Raji (cell line): Measurements from ENCODE around the gene GLTP.

Experiments
- POLR2A ChIP-seq: IDR thresholded peaks from 2 replicates; pipeline ENCODE4 v1.6.1; 2011; ENCODE audit warnings: low read depth, low read length, control low read depth; ENCODE audit not compliant: insufficient read depth

Gene GLTP, protein sequence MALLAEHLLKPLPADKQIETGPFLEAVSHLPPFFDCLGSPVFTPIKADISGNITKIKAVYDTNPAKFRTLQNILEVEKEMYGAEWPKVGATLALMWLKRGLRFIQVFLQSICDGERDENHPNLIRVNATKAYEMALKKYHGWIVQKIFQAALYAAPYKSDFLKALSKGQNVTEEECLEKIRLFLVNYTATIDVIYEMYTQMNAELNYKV

GRCh38 chr12:109880043-109880931, at the start of gene GLTP:
Gene GLTP, minus strand, starts transcription at chr12:109880541. Its CDS starts 167 bp downstream, at chr12:109880374.
- peak; percentile 53 for TF ChIP-seq POLR2A

DNA sequence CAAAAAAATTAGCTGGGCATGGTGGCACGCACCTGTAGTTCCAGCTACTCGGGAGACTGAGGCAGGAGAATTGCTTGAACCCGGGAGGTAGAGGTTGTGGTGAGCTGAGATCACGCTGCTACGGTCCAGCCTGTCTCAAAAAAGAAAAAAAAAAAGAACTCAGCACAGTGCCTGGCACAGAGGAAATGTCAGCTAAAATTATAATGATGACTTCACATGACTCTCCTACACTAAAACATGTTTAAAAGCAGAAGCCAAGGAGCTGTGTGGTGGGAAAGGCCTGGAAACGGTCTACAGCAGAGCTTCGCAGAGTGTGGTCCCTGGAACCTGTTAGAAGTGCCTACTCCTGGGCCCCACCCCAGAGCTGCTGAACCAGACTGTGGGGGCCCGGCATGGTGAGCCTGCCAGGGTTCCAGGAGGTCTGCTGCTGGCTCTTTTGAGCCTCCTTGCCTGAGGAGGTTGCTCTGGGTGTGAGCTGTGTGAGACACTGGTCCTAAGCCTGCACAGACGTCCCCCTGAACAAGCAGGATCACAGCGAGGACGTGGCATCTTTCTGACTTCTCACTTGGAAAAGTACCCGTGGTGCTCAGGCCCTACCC, 47.8 kb upstream of the GLTP start:
- no peak for TF ChIP-seq POLR2A

- no peak for TF ChIP-seq POLR2A
These were observed 47.3 kb upstream of the GLTP start for GRCh38 chr12:109927622-109928021.

DNA sequence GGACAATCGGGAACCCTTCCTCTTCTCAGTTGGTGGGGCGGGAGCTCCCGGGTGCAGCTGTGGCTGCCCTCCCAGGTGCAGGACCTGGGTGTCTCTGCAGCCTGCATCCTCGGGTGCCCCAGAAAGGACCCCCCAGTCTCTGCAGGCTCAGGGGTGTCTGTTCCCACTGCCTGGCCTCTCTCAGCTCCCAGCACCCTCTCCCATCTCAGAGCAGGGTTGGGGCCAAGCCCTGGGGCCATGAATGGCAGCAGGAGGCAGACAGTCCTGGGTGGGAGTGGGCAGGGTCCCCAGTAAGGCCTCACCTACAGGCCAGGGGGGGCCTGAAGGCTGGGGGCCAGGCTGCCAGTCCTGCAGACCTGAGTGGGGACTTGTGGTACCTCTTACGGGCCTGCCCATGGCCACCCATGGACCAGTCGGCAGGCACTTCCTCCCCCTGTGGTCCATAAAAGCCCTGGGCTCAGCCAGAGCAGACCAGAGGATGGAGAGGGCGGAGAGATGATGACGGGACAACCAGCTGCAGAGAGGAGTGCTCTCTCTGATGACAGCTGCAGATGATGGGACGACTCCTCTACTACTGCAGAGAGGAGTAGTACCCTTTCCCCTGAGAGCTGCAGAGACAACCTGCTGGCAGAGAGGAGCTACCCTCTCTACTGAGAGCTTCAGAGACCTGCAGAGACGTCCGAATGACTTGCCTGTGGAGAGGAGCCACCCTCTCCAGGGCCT, 46.3 kb upstream of the GLTP start:
- TF ChIP-seq POLR2A, result no peak

DNA sequence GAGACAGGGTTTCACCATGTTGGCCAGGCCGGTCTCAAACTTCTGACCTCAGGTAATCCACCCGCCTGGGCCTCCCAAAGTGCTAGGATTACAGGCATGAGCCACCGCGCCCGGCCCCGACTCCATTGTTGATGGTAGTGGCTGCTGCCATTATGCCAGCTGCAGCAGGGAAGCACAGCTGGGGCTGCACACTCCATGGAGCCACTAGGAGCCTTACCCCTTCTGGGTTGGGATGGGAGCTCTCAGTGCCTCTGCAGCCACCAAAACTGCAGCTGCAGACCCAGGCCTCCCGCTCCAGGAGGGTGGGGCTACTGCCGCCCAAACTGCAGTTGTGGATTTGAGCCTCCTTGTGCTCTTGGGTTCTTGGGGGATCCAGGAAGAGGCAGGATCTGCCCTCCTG, 45.7 kb upstream of the GLTP start:
- TF ChIP-seq POLR2A, result no peak

DNA sequence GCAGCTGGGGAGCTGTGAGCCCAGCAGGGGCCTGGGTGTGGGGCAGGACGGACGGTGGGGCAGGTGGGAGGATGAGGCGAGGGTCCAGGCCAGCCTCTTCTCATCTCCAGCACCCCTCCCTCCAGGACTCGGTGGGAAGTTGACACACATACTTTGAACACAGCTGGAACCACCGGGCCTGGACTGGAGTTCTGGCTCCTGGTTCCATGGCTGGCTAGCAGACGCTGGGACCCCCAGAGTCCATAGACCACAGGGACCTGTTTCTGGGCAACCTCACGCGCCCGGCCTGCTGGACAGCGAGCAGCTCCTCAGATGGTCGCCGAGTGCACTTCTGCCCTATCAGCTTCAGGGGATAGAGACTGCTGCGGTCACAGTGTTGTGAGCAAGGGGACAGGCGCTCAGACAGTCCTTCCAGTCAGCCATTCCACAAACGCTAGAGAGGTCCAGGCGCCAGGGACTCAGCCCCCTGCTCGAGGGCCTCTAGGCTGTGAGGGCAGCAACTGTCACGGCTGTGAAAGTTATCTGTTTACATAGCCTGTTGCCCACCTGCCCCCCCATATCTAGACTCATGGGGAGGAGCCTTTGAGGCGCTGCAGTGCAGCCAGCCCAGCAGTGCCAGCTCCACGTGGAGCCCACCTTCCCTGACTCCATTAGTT, 45.0 kb upstream of the GLTP start:
- TF ChIP-seq POLR2A, result no peak

GRCh38 chr12:109923481-109924245, 43.3 kb upstream of the GLTP start:
- no peak for TF ChIP-seq POLR2A

DNA sequence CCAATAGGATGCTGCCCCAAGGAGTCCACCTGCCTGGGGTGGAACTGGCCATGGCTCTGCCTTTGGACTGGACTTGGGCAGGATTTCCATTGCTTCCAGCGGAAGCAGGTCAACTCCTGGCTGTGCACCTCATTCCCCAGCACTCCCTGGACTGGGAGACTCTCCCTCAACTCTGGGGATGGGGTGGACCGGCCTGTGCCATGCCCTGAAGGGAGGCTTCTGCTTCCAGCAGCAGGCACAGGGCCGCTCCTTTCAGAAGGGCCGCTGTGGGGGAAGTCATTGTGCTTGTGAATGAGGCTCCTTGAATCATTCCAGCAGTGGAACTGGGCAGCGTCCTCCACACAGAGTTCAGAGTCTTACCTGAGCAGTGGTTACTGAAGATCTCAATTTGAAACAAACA, 42.7 kb upstream of the GLTP start:
- no peak for TF ChIP-seq POLR2A

DNA sequence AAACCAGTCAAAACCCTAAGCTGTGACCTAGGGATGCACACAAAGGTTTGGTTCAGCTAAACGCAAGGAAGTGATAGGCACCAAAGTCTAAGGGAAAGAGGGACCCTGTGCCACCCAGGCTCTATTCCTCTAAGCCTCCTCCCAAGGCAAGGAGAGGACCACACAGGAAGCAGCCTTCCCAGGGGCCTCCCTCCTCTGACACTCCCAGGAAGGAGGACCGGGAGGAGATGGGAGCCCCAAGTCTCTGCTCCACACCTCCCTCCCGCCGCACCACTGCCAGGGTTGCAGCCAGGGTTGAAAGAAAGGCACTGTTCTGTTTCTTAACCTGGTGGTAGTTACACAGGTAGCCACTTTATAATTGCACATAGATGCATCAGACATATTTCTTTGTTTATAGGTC, 41.6 kb upstream of the GLTP start:
- no peak for TF ChIP-seq POLR2A

- no peak for TF ChIP-seq POLR2A
These were observed 40.0 kb upstream of the GLTP start for GRCh38 chr12:109920261-109920780.

GRCh38 chr12:109919456-109919855, 39.1 kb upstream of the GLTP start:
- TF ChIP-seq POLR2A, result no peak

DNA sequence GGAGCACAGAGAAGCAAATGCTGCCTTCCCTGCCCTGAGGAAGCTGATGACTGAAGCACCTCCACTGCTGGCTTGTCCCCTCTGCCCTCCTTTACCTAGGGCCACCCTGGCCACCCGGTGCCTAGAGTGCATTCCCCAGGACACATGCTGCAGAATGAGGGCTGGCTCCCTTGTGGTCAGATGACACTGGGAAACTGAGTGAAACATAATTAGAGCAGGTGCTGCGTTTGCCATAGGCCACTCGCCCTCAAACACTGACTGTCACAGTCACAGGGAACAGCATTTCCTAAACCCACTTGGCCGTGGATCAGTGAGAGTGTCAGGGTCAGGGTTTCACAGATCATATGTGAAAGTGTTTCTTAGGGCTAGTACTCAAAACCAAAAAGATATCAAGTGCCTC, 35.7 kb upstream of the GLTP start:
- TF ChIP-seq POLR2A, result no peak

DNA sequence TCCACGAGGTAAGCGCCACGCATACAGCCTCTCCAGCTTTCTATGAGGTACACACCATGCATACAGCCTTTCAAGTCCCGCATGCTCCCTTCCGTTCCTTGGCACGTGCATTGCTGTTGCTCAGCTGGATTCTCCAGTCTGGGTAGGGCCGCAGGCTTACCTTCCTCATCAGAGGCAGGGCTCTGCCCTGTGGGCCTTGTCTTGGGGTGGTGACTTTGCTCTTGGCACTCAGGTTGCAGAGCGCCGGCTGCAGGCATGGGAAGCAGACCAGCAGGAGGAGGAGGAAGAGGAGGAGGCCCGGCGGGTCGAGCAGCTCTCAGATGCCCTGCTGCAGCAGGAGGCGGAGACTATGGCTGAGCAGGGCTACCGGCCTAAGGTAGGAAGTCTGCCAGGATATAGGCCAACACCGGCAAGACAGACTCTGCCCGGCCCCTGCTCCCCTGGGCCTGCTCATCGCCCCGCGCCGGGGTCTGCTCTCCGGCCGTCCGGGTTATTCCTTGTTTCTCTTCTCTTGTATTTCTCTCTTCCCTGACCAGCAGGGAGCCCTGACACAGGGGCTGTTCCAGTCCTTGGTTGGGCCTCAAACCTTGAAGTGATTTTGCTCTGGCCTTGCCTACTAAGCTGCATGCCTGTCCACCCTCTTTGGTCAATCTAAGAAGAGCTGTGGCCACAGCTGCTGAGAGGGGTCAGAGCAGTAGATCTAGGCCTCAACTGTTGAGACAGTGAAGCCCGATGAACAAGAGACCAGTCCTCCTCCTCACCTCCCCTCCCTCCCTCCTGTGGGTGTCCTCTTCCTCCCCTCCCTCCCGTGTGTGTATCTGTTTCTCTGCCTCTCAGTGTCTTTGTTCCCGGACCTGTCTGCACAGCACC, 35.1 kb upstream of the GLTP start:
- no peak for TF ChIP-seq POLR2A
